Fibroblast of lung (primary cell): ENCODE data around the gene TMEM59. TPM values are rescaled to one million over a fixed set of nuclear protein-coding genes. Genes with fewer than 3 reads are reported as not detected.

ENCODE experiments used
- DNase-seq, 2 donors: peaks; one replicate each; pipeline versions ENCODE4 v3.0.0 to v3.0.0-alpha.2; 2010; ENCODE audit warnings: low read depth in 2 of 2
- H2AFZ ChIP-seq: 2 replicates; pipeline ENCODE4 v1.5.1; 2012; ENCODE audit warnings: low read length, control low read depth, inconsistent platforms
- H3K27ac ChIP-seq: 2 replicates; pipeline ENCODE4 v1.5.1; 2011; ENCODE audit warnings: low read length, control low read depth; ENCODE audit not compliant: insufficient read depth
- H3K27me3 ChIP-seq: 2 replicates; pipeline ENCODE4 v1.5.1; 2011; ENCODE audit warnings: mild to moderate bottlenecking, low read length; ENCODE audit not compliant: control insufficient read depth, insufficient read depth
- H3K36me3 ChIP-seq: 2 replicates; pipeline ENCODE4 v1.5.1; 2011; ENCODE audit warnings: low read length; ENCODE audit not compliant: control insufficient read depth, insufficient read depth
- H3K4me1 ChIP-seq: 2 replicates; pipeline ENCODE4 v1.5.1; 2011; ENCODE audit warnings: low read length; ENCODE audit not compliant: control insufficient read depth, insufficient read depth; ENCODE audit errors: extremely low read depth
- H3K4me2 ChIP-seq: 2 replicates; pipeline ENCODE4 v1.5.1; 2011; ENCODE audit warnings: low read length, control low read depth; ENCODE audit not compliant: insufficient read depth; ENCODE audit errors: extremely low read depth
- H3K4me3 ChIP-seq, 4 experiments: fragments of 200-600 bp in 1 of 4; sonication (generic) in 1 of 4; replicated peaks in 1 of 4; 2 replicates each; pipeline ENCODE4 v1.5.1; 2011 to 2016; ENCODE audit warnings: low read length in 4 of 4, low read depth in 3 of 4, mild to moderate bottlenecking in 3 of 4, control low read depth in 2 of 4, inconsistent platforms in 1 of 4, mixed read lengths in 1 of 4; ENCODE audit not compliant: insufficient read depth in 1 of 4; ENCODE audit errors: control extremely low read depth in 1 of 4
- H3K79me2 ChIP-seq: 2 replicates; pipeline ENCODE4 v1.5.1; 2012; ENCODE audit warnings: mild to moderate bottlenecking, low read length, inconsistent platforms; ENCODE audit not compliant: control insufficient read depth, insufficient read depth
- H3K9ac ChIP-seq: 2 replicates; pipeline ENCODE4 v1.5.1; 2011; ENCODE audit warnings: mild to moderate bottlenecking, low read length, control low read depth; ENCODE audit not compliant: insufficient read depth
- H3K9me3 ChIP-seq: 2 replicates; pipeline ENCODE4 v1.5.1; 2012; ENCODE audit warnings: low read depth, low read length; ENCODE audit not compliant: control insufficient read depth, insufficient read depth
- H4K20me1 ChIP-seq: 2 replicates; pipeline ENCODE4 v1.5.1; 2011; ENCODE audit warnings: low read length; ENCODE audit not compliant: control insufficient read depth, insufficient read depth; ENCODE audit errors: extremely low read depth
- CTCF ChIP-seq, 2 donors: IDR thresholded peaks in 1 of 2; conservative IDR thresholded peaks in 1 of 2; 1 replicate in 1 of 2; 2 replicates in 1 of 2; pipeline ENCODE4 v1.5.1; 2011 to 2012; ENCODE audit warnings: low read length in 2 of 2, control low read depth in 1 of 2, inconsistent platforms in 1 of 2, low read depth in 1 of 2, mild to moderate bottlenecking in 1 of 2
- EZH2 ChIP-seq: IDR thresholded peaks from 2 replicates; pipeline ENCODE4 v1.5.1; 2012; ENCODE audit warnings: low read length, control low read depth, mild to moderate bottlenecking; ENCODE audit errors: missing control alignments
- polyA plus RNA-seq, 2 donors: library from polyadenylated mRNA; depleted of rRNA in 1 of 2; stranded (reverse) in 1 of 2; unstranded in 1 of 2; fragments of >200 nt; gene quantifications; 2 replicates each; pipeline ENCODE4 v1.2.1, GENCODE V29; 2011 to 2012; ENCODE audit warnings: missing spikeins in 1 of 2
- total RNA-seq: library from RNA; depleted of rRNA; stranded (reverse); fragments of >200 nt; gene quantifications from 2 replicates; pipeline ENCODE4 v1.2.1, GENCODE V29; 2014

The TMEM59 gene
- total and polyA plus RNA-seq, 2 donors (not counting 1 experiment from before 2014, with no cell fraction given), result 431 to 480 TPM

GRCh38 chr1:54009406-54009805 is 43.6 kb downstream of the TMEM59 start:
- H3K36me3 ChIP-seq, result no peaks in the 10 kb centered on the region
- TF ChIP-seq EZH2 (no peak), CTCF (conservative IDR thresholded peaks at IDR 0.05 in 1 of 2, IDR thresholded peaks at IDR 0.05 in 1 of 2; ENCODE audit: low read depth in 1 of 2, low read length in 2 of 2) (no peak)
- no peaks in the 10 kb centered on the region for H4K20me1 ChIP-seq
- H3K9ac ChIP-seq, result no peak overlapping the region
- H2AFZ ChIP-seq, result no peak overlapping the region
- no peak overlapping the region for H3K4me3 ChIP-seq
- H3K4me2 ChIP-seq, result no peak overlapping the region
- peaks cover 32% of the 10 kb centered on the region for H3K27me3 ChIP-seq
- H3K9me3 ChIP-seq, result no peaks in the 10 kb centered on the region
- DNase-seq, result no peak
- H3K27ac ChIP-seq, result no peak overlapping the region
- no peaks in the 10 kb centered on the region for H3K4me1 ChIP-seq
- no peaks in the 10 kb centered on the region for H3K79me2 ChIP-seq

DNA sequence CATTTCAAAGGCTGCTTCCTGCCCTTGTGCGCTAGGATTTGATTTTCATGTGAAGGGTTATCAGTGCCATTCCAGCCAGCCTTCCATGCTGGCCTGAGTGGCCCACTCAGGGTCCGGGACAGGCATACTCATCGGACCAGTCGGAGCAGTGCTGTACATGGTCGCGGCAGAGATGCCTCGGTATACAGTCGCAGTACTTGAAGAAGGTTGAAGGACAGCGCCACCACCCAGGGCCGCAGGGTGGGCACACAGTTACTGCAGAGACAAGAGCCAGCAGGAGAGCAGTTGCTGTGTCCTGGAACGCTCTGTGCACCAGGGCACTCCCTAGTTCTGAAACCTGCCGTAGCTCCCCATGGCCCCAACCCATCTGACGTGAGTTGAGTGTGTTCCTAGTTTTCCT is 44.1 kb downstream of the TMEM59 start:
- Histone ChIP-seq H3K27me3 (peaks cover 32% of the 10 kb centered on the region), H3K4me2 (no peak overlapping the region), H3K36me3 (no peaks in the 10 kb centered on the region), H3K9me3 (no peaks in the 10 kb centered on the region), H3K4me3 (no peak overlapping the region), H3K79me2 (no peaks in the 10 kb centered on the region), H3K4me1 (no peaks in the 10 kb centered on the region), H4K20me1 (no peaks in the 10 kb centered on the region), H3K27ac (no peak overlapping the region), H2AFZ (no peak overlapping the region), H3K9ac (no peak overlapping the region)
- DNase-seq, result no peak
- TF ChIP-seq CTCF (conservative IDR thresholded peaks at IDR 0.05 in 1 of 2, IDR thresholded peaks at IDR 0.05 in 1 of 2; ENCODE audit: low read depth in 1 of 2, low read length in 2 of 2) (no peak), EZH2 (no peak)

GRCh38 chr1:54007613-54008012 is 45.4 kb downstream of the TMEM59 start:
- TF ChIP-seq EZH2 (no peak), CTCF (conservative IDR thresholded peaks at IDR 0.05 in 1 of 2, IDR thresholded peaks at IDR 0.05 in 1 of 2; ENCODE audit: low read depth in 1 of 2, low read length in 2 of 2) (no peak)
- no peak overlapping the region for H3K4me3 ChIP-seq
- no peaks in the 10 kb centered on the region for H3K4me1 ChIP-seq
- H3K4me2 ChIP-seq, result no peak overlapping the region
- H3K79me2 ChIP-seq, result no peaks in the 10 kb centered on the region
- H3K9me3 ChIP-seq, result no peaks in the 10 kb centered on the region
- no peak for DNase-seq
- peaks cover 28% of the 10 kb centered on the region for H3K27me3 ChIP-seq
- no peak overlapping the region for H2AFZ ChIP-seq
- no peaks in the 10 kb centered on the region for H4K20me1 ChIP-seq
- H3K36me3 ChIP-seq, result no peaks in the 10 kb centered on the region
- H3K9ac ChIP-seq, result no peak overlapping the region
- no peak overlapping the region for H3K27ac ChIP-seq
